ENCODE results near the gene ATP9A. TPM values are rescaled to one million over a fixed set of nuclear protein-coding genes. Genes with fewer than 3 reads are reported as not detected.
A peak's percentile ranks its signal among the peaks of the same experiment; 100 is the strongest.

Gene ATP9A
- total RNA-seq, 2 experiments from 2014 or later: 0.58 to 0.65 TPM

DNA sequence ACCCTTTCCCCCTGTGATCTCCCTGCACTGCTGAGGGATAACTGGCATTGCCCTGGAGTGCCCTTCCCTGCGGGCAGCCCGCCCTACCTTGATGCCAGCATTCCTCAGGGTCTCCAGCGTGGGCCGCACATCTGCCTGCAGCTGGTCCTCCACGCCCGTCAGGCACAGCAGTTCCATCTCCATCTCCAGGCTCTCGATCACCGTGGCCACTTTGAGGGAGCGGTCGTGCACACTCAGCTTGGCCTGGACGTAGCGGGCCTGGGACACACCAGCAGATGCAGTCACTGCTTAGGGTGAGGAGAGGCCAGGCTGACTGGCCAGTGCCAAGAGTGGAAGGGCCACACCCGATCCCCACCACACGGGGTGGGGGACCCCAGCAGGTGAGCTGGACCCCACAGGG lies 143.1 kb downstream of the ATP9A start:
- POLR2A ChIA-PET: no interaction called here
- Mint-ChIP-seq H3K4me3 (no peak overlapping the region), H3K27me3 (peaks cover 5% of the 10 kb centered on the region), H3K9me3 (no peaks in the 10 kb centered on the region), H3K4me1 (ENCODE audit: low read depth) (peaks cover 13% of the 10 kb centered on the region), H3K36me3 (ENCODE audit: low read depth) (no peaks in the 10 kb centered on the region), H3K27ac (no peak overlapping the region)
- TF ChIP-seq, protein P1, sequence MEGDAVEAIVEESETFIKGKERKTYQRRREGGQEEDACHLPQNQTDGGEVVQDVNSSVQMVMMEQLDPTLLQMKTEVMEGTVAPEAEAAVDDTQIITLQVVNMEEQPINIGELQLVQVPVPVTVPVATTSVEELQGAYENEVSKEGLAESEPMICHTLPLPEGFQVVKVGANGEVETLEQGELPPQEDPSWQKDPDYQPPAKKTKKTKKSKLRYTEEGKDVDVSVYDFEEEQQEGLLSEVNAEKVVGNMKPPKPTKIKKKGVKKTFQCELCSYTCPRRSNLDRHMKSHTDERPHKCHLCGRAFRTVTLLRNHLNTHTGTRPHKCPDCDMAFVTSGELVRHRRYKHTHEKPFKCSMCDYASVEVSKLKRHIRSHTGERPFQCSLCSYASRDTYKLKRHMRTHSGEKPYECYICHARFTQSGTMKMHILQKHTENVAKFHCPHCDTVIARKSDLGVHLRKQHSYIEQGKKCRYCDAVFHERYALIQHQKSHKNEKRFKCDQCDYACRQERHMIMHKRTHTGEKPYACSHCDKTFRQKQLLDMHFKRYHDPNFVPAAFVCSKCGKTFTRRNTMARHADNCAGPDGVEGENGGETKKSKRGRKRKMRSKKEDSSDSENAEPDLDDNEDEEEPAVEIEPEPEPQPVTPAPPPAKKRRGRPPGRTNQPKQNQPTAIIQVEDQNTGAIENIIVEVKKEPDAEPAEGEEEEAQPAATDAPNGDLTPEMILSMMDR (IDR thresholded peaks at IDR 0.05): no peak
- intact Hi-C loops (cut with micrococcal nuclease): loop anchor here (10.0 kb wide), 1 partner anchor 640 kb away; no protein-coding TSS in a partner anchor
- ATAC-seq (no peak), DNase-seq (no peak)
- CTCF ChIA-PET: interaction anchor here (0.7 to 5.3 kb wide), 5 partner anchors 29 to 831 kb away, joined by 3 to 23 read pairs (median 3); partner anchors contain the start of gene BCAS4

DNA sequence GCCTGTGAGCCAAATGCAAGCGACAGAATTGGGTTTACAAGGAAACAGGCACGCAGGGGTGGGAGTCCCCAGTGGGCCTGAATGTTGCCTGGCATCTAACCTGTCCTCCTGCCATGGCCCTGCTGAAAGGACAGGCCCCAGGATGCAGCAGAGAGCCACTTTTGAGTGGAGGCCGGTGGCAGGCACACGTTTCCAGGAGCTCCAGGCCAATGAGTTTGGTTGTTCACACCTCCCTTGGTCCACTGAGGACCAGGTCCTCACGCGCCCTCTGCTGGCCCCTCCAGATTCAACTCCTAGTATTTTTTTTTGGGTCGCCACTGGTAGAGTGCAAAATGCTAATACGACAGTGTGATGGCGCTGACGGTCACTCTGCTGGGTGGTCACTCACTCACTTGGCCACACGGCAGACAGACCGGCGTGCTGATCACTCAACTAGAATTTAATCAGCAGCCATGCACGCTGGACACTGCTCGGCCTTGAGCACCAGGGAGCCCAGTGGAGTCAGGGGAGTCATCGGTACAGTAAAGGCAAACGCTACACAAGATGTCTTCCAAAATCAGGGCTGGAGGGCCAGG lies 143.9 kb downstream of the ATP9A start:
- ChIA-PET POLR2A (no interaction called here), CTCF (interaction anchor here (0.6 to 5.3 kb wide), 12 partner anchors 10 to 1661 kb away, joined by 3 to 23 read pairs (median 4); no protein-coding TSS in a partner anchor)
- H3K9me3 Mint-ChIP-seq: no peaks in the 10 kb centered on the region
- H3K4me3 Mint-ChIP-seq: no peak overlapping the region
- peaks cover 10% of the 10 kb centered on the region for H3K4me1 Mint-ChIP-seq (ENCODE audit: low read depth)
- TF ChIP-seq, protein P1 (IDR thresholded peaks at IDR 0.05): peak; percentile 87
- intact Hi-C loops (cut with micrococcal nuclease): loop anchor here (5.0 to 10.0 kb wide), 2 partner anchors 252 to 639 kb away; no protein-coding TSS in a partner anchor
- DNase-seq (peak; percentile 80), ATAC-seq (peak; percentile 86)
- H3K36me3 Mint-ChIP-seq (ENCODE audit: low read depth): no peaks in the 10 kb centered on the region
- no peaks in the 10 kb centered on the region for H3K27me3 Mint-ChIP-seq
- peak overlapping the region; percentile 46 for H3K27ac Mint-ChIP-seq

DNA sequence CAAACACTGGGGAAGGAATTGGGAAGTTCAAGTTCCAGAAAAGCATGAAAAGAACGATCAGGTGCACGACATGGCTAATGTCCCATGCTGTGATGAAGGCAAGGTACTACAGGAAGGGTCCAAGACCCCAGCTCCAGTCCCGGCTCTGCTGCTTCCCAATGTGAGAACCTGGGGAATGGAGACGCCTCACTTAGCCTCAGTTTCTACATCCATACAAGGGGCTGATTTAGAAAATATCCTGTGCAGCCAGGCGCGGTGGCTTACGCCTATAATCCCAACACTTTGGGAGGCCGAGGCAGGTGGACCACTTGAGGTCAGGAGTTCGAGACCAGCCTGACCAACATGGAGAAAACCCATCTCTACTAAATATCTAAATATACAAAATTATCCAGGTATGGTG lies 144.9 kb downstream of the ATP9A start:
- no peak for DNase-seq
- Mint-ChIP-seq H3K4me3 (no peak overlapping the region), H3K9me3 (no peaks in the 10 kb centered on the region), H3K36me3 (ENCODE audit: low read depth) (no peaks in the 10 kb centered on the region), H3K27me3 (no peaks in the 10 kb centered on the region), H3K27ac (no peak overlapping the region), H3K4me1 (ENCODE audit: low read depth) (peaks cover 5% of the 10 kb centered on the region)
- POLR2A ChIA-PET: no interaction called here
- CTCF ChIA-PET: interaction anchor here (0.8 to 5.3 kb wide), 9 partner anchors 12 to 636 kb away, joined by 3 to 23 read pairs (median 5); no protein-coding TSS in a partner anchor
- ATAC-seq: no peak
- TF ChIP-seq, protein P1 (IDR thresholded peaks at IDR 0.05): no peak
- intact Hi-C loops (cut with micrococcal nuclease): loop anchor here (5.0 to 10.0 kb wide), 2 partner anchors 251 to 638 kb away; no protein-coding TSS in a partner anchor

DNA sequence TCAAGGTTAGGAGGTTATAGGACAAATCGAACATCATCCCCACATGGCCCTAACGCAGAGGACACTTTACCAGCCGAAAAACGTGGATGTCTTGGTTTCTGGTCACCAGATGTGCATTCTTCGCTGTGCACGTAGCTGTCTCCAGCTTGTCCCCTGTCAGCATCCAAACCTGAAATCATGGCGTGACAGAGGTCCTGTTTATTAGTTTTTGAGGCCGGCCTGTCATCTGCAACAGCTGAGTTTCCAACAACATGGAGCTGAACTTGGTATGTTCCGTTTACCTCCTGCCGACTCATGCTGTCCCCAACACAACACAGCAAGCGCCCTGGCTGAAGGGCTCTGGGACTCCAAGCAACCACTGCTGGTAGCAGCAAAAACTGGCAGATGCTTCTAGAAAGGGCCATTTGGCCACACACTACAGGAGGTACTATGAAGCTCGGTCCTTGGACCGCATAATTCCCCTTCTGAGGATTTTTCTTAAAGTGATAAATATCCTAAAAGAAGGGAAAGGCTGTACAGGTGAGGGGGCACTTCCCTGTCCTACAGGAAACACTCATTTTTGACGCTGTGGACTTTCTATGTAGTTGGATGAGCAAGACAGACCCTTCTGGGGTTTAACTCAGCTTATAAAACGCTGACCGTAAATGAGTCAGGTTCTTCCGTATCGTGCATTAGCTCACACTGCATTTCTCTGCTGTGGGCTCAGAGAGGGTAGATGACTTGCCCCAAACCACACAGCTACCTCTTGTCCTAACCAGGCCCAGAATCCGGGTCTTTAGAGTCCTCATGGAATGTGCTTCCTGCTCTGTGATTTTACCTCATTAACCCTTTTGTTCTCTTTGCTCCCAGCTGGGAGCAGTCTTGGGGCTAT lies 146.0 kb downstream of the ATP9A start:
- H3K27ac Mint-ChIP-seq: no peak overlapping the region
- no peaks in the 10 kb centered on the region for H3K36me3 Mint-ChIP-seq (ENCODE audit: low read depth)
- H3K4me1 Mint-ChIP-seq (ENCODE audit: low read depth): peaks cover 5% of the 10 kb centered on the region
- peak; percentile 21 for ATAC-seq
- no peaks in the 10 kb centered on the region for H3K9me3 Mint-ChIP-seq
- no peaks in the 10 kb centered on the region for H3K27me3 Mint-ChIP-seq
- ChIA-PET POLR2A (no interaction called here), CTCF (interaction anchor here (0.7 to 5.3 kb wide), 9 partner anchors 21 to 635 kb away, joined by 3 to 23 read pairs (median 5); no protein-coding TSS in a partner anchor)
- TF ChIP-seq, protein P1 (IDR thresholded peaks at IDR 0.05): no peak
- no peak overlapping the region for H3K4me3 Mint-ChIP-seq
- intact Hi-C loops (cut with micrococcal nuclease): loop anchor here (5.0 to 10.0 kb wide), 2 partner anchors 250 to 637 kb away; no protein-coding TSS in a partner anchor
- DNase-seq: no peak

Measured in activated CD8-positive, alpha-beta T cell treated with anti-CD3 and anti-CD28 coated beads for 36 hours (primary cell).